HG03565 (cell line): ENCODE measurements around the gene ZNF407.
"Not testable (repeated sequence)": the region's sequence is repeated elsewhere in the genome, so short reads cannot be mapped to it uniquely, and the experiment has no call there.

Experiments
- ATAC-seq: cut with Tn5 transposase; IDR thresholded peaks from one replicate; pipeline ENCODE4 v1.9.1; 2021; ENCODE audit warnings: mild to moderate bottlenecking, moderate library complexity; ENCODE audit not compliant: unreplicated experiment

ZNF407 gene

GRCh38 chr18:74597662-74598349, at the start of gene ZNF407:
Gene ZNF407, plus strand, starts transcription at chr18:74597870. Its CDS starts 33,150 bp downstream, at chr18:74631020.
- peak; percentile 45 for ATAC-seq

- no peak for ATAC-seq
These were observed 48.0 kb upstream of the ZNF407 start for GRCh38 chr18:74549591-74550104.

DNA sequence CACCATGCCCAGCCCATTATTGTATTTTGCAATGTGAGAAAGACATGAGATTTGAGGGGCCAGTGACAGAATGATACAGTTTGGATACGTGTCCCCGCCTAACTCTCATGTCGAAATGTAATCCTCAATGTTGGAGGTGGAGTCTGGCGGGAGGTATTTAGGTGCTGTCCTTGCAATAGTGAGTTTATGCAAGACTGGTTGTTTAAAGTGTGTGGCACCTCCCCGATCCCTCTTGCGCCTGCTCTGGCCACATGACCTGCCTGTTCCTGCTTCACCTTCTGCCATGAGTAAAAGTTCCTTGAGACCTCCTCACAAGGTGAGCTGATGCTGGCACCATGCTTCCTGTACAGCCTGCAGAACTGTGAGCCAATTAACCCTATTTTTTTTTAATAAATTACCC, 46.8 kb upstream of the ZNF407 start:
- no peak for ATAC-seq

DNA sequence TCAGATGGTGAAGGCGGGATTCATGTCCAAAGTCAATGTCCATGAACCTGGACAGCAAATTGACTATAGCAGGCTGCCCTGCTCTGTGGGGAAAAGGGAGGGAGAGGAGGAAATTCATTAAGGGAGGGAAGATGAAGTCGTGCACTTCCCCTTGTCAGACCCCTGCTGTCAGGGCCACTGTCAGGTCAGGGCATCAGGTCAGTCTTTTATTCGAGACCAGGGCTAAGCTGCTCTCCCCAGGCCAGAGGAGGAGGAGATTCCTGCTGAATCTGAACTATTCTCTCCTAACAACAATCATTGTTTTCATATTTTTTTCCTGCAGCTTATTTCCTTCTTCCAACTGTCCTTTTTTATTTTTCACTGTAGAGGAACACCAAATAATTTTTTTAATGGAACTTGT, 46.2 kb upstream of the ZNF407 start:
- ATAC-seq: no peak

DNA sequence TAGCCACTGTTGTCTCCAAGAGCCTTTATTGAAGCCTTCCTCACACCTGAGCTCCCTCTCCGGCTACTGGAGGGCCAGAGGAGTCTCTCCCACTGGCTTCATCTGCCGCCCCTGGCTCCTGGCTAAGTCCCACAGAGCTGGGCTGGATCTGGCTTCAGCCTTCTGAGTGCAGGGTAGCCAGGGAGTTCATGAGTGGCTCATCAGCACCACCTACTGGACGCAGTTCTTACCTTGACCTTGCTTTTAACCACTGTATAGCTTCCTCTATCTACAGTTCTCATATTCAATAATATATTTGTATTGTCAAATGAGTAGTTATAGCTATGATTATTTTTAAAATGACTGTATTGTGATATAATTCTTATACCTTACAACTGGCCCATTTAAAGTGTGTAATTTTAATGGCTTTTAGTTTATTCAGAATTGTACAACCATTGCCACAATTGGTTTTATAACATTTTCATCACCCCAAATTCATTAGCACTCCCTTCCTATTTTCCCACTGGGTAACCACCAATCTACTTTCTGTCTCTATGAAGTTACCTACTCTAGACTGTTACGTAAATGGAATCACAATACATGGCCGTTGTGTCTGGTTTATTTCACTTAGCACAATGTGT, 45.6 kb upstream of the ZNF407 start:
- ATAC-seq: peak; percentile 99

- ATAC-seq: no peak
These were observed 41.5 kb upstream of the ZNF407 start for GRCh38 chr18:74556126-74556525.

DNA sequence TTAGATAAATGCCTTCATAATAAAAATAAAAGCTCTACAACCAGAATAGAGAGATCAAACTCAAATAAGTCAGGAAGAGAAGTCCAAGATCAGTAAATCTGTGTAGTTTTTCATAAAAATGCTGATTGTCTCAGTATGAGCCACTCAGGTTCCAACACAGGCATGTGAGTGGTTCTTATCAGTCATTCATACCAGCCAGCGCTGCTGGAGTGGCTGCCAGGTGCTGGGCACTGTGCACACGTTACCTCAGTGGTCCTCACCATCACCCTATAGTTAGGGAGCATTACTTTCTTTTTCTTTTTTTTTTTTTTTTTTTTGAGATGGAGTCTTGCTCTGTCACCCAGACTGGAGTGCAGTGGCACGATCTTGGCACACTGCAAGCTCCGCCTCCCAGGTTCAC, 39.6 kb upstream of the ZNF407 start:
- ATAC-seq: no peak

GRCh38 chr18:74562131-74562730, 35.4 kb upstream of the ZNF407 start:
- no peak for ATAC-seq

GRCh38 chr18:74562775-74563174, 34.9 kb upstream of the ZNF407 start:
- ATAC-seq: no peak

DNA sequence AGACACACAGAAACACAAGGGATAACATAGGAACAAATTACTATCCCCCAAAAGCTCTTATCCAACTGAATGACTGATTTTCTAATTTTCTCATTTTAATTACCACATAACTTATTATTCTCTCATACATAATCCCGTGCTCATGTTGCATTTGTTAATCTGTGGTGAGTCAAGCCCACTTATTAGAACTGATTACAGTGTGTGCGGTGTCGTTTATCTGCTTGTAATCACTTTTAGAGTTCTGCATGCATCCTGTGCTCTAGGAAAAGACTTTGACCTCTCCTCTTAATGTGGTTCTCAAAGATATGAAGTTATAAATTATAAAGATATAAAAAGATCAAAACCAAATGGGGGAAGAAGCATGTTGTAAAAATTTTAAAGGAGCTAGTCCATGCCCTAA, 33.7 kb upstream of the ZNF407 start:
- no peak for ATAC-seq

DNA sequence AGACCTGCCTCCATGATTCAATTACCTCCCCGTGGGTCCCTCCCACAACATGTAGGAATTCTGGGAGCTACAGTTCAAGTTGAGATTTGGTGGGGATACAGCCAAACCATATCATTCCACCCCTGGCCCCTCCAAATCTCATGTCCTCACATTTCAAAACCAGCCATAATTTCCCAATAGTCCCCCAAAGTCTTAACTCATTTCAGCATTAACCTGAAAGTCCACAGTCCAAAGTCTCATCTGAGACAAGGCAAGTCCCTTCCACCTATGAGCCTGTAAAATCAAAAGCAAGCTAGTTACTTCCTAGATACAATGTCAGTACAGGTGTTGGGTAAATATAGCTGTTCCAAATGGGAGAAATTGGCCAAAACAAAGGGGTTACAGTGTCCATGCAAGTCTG, 32.5 kb upstream of the ZNF407 start:
- ATAC-seq: not testable (repeated sequence)

- ATAC-seq: not testable (repeated sequence)
These were observed 31.7 kb upstream of the ZNF407 start for GRCh38 chr18:74565993-74566392.

- no peak for ATAC-seq
These were observed 29.8 kb upstream of the ZNF407 start for GRCh38 chr18:74567822-74568221.

GRCh38 chr18:74569401-74569800, 28.3 kb upstream of the ZNF407 start:
- no peak for ATAC-seq

DNA sequence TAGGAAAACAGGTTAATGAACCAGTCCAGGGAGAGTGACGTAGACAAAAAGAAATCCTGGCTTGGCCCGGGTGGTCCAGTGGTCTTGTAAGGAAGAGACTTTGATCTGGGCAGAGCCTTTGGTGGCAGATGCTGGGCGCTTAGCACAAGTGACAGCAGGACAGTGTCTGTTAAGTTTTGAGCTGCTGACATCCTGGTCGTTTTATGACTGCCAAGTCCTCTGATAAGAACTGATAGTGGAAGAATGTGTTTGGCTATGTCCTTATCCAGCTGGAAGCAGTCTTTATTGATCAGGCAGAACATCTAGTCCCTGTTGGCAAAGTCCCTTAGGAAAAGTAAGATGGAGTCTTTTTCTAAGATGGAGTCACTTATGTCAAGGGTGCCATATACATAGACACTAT, 27.4 kb upstream of the ZNF407 start:
- ATAC-seq: no peak

DNA sequence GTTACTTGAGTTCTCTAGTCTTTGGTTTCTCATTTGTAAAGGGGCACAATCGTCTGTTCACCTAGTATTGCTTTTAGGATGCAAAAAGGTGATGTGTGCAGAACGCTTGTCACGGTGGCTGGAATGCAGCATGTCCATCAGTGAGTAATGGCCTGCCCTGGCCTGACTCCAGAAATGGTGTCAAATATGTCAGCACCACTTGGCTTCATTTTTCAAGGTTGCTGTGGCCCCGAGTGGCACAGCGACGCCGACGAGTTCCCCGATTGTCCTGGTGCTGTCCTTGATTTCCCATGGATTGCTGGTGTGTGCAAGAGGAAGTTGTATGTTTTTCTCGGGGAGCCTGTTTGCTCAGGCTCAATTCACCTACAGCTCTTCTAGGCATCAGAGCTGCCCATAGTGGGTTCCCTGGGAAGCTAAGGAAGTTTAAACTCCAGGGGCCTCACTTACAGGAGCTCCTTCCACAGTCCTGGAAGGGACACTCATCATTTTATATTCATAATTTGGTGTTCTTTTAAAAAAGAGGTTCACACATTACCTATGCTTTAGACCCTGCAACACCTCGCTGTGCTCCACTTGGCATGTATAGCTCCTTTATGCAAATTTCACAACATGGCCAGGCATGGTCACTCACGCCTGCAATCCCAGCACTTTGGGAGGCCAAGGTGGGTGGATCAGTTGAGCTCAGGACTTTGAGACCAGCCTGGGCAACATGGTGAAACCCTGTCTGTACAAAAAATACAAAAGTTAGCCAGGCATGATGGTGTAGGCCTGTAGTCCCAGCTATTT, 25.6 kb upstream of the ZNF407 start:
- ATAC-seq: no peak

DNA sequence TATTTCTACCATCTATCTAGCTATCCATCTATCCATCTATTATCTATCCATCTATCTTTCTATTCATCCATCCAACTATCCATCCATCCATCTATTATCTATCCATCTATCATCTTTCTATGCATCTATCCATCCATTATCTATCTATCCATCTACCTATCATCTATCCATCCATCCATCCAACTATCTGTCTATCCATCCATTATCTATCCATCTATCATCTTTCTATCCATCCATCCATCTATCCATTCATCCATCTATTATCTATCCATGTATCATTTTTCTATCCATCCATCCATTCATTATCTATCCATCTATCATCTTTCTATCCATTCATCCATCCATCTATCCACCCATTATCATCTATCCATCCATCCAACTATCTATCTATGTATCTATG, 24.6 kb upstream of the ZNF407 start:
- ATAC-seq: no peak

GRCh38 chr18:74574916-74575315, 22.8 kb upstream of the ZNF407 start:
- no peak for ATAC-seq

- ATAC-seq: no peak
These were observed 20.7 kb upstream of the ZNF407 start for GRCh38 chr18:74577019-74577418.

GRCh38 chr18:74579496-74580065, 18.1 kb upstream of the ZNF407 start:
- no peak for ATAC-seq

GRCh38 chr18:74582642-74583041, 15.0 kb upstream of the ZNF407 start:
- ATAC-seq: no peak
